GM12865 (cell line): ENCODE data around the gene MAP3K2.

Experiments used
- DNase-seq: peaks from one replicate; pipeline ENCODE4 v3.0.0; 2010; ENCODE audit warnings: low read depth
- H3K4me3 ChIP-seq: 2 replicates; pipeline ENCODE4 v1.5.1; 2011; ENCODE audit warnings: mild to moderate bottlenecking, low read depth, low read length, control low read depth
- TF ChIP-seq, protein P1 (sequence below): IDR thresholded peaks from 2 replicates; pipeline ENCODE4 v1.5.1; 2011; ENCODE audit warnings: low read length, control low read depth, low read depth, inconsistent platforms; ENCODE audit not compliant: insufficient read depth; ENCODE audit errors: missing control alignments

Gene MAP3K2

GRCh38 chr2:127293386-127293747, 94.4 kb downstream of the MAP3K2 start:
- DNase-seq, result no peak

DNA sequence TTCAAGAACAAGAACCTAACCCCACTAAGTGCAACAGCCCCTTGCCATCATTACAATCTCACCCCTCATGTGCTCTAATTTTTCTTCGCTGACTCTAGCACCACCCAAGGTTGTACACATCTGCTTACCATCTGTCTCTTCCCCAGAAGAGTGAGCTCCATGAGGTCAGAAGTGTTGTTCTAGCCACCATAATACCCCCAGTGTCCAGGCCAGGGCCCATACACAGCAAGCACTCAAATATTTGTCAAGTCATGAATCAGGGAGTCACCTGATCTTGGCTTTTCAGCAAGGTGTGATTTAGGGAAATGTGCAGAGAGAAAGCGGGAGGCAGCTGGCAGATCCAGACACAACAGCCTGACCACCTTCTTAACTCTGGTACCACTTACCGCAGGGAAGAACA, 99.5 kb downstream of the MAP3K2 start:
- DNase-seq, result no peak
- TF ChIP-seq, protein P1, sequence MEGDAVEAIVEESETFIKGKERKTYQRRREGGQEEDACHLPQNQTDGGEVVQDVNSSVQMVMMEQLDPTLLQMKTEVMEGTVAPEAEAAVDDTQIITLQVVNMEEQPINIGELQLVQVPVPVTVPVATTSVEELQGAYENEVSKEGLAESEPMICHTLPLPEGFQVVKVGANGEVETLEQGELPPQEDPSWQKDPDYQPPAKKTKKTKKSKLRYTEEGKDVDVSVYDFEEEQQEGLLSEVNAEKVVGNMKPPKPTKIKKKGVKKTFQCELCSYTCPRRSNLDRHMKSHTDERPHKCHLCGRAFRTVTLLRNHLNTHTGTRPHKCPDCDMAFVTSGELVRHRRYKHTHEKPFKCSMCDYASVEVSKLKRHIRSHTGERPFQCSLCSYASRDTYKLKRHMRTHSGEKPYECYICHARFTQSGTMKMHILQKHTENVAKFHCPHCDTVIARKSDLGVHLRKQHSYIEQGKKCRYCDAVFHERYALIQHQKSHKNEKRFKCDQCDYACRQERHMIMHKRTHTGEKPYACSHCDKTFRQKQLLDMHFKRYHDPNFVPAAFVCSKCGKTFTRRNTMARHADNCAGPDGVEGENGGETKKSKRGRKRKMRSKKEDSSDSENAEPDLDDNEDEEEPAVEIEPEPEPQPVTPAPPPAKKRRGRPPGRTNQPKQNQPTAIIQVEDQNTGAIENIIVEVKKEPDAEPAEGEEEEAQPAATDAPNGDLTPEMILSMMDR, result no peak
- H3K4me3 ChIP-seq, result no peak overlapping the region

More at GRCh38 chr2:127293386-127293747, 94.4 kb downstream of the MAP3K2 start:
- TF ChIP-seq, protein P1, result no peak
- H3K4me3 ChIP-seq, result peak overlapping the region; percentile 98

GRCh38 chr2:127283275-127283674, 104.5 kb downstream of the MAP3K2 start:
- no peak for DNase-seq
- TF ChIP-seq, protein P1, result no peak
- H3K4me3 ChIP-seq, result no peak overlapping the region

DNA sequence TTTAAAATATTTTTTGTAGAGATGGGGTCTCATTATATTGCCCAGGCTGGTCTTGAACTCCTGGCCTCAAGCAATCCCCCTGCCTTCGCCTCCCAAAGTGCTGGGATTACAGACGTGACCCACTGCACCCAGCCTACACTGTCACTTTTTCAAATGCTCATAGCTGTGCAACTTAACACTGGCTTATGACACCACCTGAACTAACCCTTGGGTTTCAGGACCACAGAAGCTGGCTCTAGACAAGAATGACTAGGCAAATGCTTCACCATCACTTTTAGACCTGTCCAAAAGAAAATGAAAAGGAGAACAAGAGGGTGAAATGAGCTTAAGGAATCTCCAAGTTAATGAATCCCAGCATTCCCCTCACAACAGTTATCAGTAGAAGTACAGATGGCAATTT, 107.1 kb downstream of the MAP3K2 start:
- DNase-seq, result no peak
- TF ChIP-seq, protein P1, result no peak
- no peak overlapping the region for H3K4me3 ChIP-seq

DNA sequence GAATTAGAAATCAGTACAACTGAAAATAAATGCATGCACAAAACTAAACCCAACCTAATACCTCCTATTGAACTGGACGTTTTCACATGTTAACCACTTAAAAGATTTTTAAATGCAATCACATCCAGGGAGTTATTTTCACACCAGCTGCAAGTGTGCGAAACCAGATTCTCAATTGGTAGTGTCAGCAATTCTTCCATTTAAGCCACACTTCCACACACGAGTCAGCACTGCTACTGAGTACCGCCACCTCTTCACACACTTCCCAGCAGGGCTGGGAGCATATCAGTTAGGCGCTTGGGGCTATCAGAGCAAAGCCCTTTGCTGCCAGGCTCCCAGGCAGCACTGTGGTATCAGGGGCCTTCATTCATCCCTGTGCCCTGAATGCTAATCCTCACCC, 108.0 kb downstream of the MAP3K2 start:
- no peak overlapping the region for H3K4me3 ChIP-seq
- TF ChIP-seq, protein P1, result no peak
- DNase-seq, result no peak

- no peak for DNase-seq
- no peak overlapping the region for H3K4me3 ChIP-seq
- TF ChIP-seq, protein P1, result no peak
Observed at GRCh38 chr2:127278959-127279358, 108.8 kb downstream of the MAP3K2 start.

GRCh38 chr2:127277028-127277427, 110.7 kb downstream of the MAP3K2 start:
- TF ChIP-seq, protein P1, result no peak
- peak; percentile 13 for DNase-seq

More at GRCh38 chr2:127277028-127277427, 110.7 kb downstream of the MAP3K2 start:
- H3K4me3 ChIP-seq, result no peak overlapping the region
